ENCODE measurements around the gene TRIM17.

TRIM17 gene

DNA sequence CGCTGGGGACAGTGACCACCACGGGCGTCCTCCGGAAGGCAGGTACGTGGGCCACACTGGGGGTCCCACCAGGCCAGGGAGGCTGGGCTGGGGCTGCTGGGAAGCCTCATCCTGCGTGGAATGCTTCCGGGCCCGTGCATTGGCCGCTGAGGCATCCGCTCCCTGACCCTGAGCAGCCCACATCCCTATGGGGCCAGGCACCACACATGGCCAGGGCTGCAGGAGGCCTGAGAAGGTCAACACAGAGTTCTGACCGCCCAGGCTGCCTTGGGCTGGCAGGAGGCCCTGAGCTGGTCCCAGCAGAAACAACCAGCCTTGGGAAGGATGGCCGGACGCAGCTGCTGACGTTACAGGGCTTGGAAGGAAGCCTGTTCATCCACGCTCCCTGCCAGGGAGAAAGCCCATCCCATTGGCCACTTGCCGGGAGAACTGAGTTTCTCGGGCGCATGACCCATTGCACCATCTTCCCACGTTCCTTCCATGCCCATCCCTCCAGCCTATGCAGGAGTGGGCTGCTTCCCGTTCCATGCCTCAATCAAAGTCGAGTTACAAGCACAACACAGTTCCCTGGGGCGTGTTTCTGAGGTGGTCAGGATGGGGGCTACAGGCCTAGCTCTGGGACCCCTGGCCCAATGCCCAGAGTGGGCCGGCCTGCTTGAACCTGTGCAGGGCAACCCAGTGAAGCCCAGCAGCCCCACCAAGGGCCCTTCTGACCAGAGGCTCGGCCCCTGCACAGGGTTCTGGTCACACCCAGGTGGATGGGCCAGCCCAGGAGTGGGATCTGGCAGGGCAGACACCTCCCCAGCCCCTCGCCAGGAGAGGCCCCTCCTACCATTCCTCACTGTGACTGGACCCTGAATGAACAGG is 41.7 kb downstream of the TRIM17 start:
- DNase-seq (ENCODE audit: low read depth), result no peak
- TF ChIP-seq, protein P1, sequence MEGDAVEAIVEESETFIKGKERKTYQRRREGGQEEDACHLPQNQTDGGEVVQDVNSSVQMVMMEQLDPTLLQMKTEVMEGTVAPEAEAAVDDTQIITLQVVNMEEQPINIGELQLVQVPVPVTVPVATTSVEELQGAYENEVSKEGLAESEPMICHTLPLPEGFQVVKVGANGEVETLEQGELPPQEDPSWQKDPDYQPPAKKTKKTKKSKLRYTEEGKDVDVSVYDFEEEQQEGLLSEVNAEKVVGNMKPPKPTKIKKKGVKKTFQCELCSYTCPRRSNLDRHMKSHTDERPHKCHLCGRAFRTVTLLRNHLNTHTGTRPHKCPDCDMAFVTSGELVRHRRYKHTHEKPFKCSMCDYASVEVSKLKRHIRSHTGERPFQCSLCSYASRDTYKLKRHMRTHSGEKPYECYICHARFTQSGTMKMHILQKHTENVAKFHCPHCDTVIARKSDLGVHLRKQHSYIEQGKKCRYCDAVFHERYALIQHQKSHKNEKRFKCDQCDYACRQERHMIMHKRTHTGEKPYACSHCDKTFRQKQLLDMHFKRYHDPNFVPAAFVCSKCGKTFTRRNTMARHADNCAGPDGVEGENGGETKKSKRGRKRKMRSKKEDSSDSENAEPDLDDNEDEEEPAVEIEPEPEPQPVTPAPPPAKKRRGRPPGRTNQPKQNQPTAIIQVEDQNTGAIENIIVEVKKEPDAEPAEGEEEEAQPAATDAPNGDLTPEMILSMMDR (IDR thresholded peaks at IDR 0.05; ENCODE audit: low read depth, low read length, missing control alignments), result no peak
- no peak overlapping the region for H3K4me3 ChIP-seq (ENCODE audit: low read depth, low read length)

DNA sequence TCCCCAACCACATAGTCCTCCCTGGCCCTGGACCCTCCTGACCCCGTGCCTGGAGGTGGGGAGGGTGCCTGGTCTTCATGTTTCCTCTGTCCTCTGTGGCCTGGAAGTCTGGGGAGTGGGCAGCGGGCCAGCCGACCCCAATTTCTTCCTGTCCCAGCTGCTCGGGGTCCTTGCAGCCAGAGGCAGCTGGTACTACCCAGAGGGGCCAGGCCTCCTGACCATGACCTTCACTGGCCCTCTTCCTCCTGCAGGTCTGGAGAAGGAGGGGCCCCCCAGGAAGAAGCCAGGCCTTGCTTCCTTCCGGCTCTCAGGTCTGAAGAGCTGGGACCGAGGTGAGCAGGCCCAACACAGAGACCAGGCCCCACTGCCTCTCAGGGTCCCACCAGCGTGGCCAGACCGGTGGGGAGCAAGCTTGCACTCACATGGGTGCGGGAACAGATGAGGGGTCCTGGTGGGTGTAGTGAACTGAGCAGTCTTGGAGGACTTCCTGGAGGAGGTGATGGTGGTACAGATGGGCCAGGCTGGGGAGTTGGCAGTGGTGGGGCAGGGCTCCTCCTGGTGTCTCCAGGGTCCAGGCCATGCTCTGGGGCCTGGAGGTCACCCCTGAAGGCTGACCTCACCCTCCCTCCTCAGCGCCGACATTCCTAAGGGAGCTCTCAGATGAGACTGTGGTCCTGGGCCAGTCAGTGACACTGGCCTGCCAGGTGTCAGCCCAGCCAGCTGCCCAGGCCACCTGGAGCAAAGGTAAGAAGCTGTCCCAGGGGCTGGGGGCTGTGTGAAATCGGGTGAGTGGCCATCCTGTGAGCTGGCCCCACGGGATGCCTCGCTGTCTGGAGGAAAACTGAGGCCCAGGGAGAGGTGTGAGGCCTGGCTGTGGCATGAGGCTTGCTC is 42.7 kb downstream of the TRIM17 start:
- no peak for DNase-seq (ENCODE audit: low read depth)
- TF ChIP-seq, protein P1 (IDR thresholded peaks at IDR 0.05; ENCODE audit: low read depth, low read length, missing control alignments), result no peak
- H3K4me3 ChIP-seq (ENCODE audit: low read depth, low read length), result no peak overlapping the region

DNA sequence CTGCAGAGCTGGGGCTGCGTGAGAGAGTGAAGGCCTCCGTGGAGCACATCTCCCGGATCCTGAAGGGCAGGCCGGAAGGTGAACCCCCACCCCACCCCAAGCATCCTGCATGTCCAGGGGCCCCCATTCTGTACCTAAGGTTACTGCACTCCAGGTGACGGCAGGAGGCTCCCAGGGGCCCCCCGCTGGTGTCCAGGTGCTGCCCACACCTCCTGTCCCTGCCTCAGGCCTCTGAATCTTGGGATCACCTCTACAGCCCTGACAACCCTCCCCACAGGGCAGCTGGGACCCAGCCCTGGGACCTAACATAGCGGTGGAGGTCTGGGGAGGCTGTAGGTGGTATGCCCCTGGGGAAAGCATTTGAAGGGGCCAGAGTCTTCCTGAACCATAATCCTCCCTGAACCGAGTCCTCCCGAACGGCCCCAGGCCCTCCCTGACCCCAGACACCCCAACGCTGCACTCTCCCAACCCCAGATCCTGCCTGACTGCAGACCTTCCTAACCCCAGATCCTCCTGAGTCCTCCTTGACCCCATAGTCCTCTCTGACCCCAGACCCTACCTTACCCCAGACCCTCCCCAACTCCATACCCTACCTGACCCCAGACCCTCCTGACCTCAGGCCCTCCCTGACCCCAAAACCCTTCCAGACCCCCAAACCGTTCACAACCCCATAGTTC is 43.5 kb downstream of the TRIM17 start:
- H3K4me3 ChIP-seq (ENCODE audit: low read depth, low read length), result no peak overlapping the region
- no peak for DNase-seq (ENCODE audit: low read depth)
- TF ChIP-seq, protein P1 (IDR thresholded peaks at IDR 0.05; ENCODE audit: low read depth, low read length, missing control alignments), result no peak

DNA sequence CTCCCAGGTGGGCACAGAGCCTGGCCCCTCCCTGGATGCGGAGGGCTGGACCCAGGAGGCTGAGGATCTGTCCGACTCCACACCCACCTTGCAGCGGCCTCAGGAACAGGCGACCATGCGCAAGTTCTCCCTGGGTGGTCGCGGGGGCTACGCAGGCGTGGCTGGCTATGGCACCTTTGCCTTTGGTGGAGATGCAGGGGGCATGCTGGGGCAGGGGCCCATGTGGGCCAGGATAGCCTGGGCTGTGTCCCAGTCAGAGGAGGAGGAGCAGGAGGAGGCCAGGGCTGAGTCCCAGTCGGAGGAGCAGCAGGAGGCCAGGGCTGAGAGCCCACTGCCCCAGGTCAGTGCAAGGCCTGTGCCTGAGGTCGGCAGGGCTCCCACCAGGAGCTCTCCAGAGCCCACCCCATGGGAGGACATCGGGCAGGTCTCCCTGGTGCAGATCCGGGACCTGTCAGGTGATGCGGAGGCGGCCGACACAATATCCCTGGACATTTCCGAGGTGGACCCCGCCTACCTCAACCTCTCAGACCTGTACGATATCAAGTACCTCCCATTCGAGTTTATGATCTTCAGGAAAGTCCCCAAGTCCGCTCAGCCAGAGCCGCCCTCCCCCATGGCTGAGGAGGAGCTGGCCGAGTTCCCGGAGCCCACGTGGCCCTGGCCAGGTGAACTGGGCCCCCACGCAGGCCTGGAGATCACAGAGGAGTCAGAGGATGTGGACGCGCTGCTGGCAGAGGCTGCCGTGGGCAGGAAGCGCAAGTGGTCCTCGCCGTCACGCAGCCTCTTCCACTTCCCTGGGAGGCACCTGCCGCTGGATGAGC is 44.3 kb downstream of the TRIM17 start:
- no peak overlapping the region for H3K4me3 ChIP-seq (ENCODE audit: low read depth, low read length)
- no peak for DNase-seq (ENCODE audit: low read depth)
- TF ChIP-seq, protein P1 (IDR thresholded peaks at IDR 0.05; ENCODE audit: low read depth, low read length, missing control alignments), result no peak

DNA sequence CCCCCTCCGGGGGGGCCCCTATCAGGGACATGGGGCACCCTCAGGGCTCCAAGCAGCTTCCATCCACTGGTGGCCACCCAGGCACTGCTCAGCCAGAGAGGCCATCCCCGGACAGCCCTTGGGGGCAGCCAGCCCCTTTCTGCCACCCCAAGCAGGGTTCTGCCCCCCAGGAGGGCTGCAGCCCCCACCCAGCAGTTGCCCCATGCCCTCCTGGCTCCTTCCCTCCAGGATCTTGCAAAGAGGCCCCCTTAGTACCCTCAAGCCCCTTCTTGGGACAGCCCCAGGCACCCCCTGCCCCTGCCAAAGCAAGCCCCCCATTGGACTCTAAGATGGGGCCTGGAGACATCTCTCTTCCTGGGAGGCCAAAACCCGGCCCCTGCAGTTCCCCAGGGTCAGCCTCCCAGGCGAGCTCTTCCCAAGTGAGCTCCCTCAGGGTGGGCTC is 44.9 kb downstream of the TRIM17 start:
- no peak overlapping the region for H3K4me3 ChIP-seq (ENCODE audit: low read depth, low read length)
- no peak for DNase-seq (ENCODE audit: low read depth)
- TF ChIP-seq, protein P1 (IDR thresholded peaks at IDR 0.05; ENCODE audit: low read depth, low read length, missing control alignments), result no peak

Measured in GM12864 (cell line).